ENCODE results near the gene CSNK2B.
"Not testable (repeated sequence)": the region's sequence is repeated elsewhere in the genome, so short reads cannot be mapped to it uniquely, and the experiment has no call there.

CSNK2B gene

GRCh38 chr6:31687860-31688693, 22.2 kb downstream of the CSNK2B start:
- DNase-seq (ENCODE audit: low spot score), result no peak

- peak; percentile 23 for DNase-seq (ENCODE audit: low spot score)
Measured at GRCh38 chr6:31689249-31690110, 23.6 kb downstream of the CSNK2B start.

- peak; percentile 27 for DNase-seq (ENCODE audit: low spot score)
Measured at GRCh38 chr6:31690231-31691077, 24.6 kb downstream of the CSNK2B start.

- no peak for DNase-seq (ENCODE audit: low spot score)
Measured at GRCh38 chr6:31691078-31691463, 25.2 kb downstream of the CSNK2B start.

- no peak for DNase-seq (ENCODE audit: low spot score)
Measured at GRCh38 chr6:31691564-31692108, 25.8 kb downstream of the CSNK2B start.

- no peak for DNase-seq (ENCODE audit: low spot score)
Measured at GRCh38 chr6:31692353-31692752, 26.5 kb downstream of the CSNK2B start.

GRCh38 chr6:31692886-31693285, 27.0 kb downstream of the CSNK2B start:
- DNase-seq (ENCODE audit: low spot score), result no peak

- DNase-seq (ENCODE audit: low spot score), result no peak
Measured at GRCh38 chr6:31693535-31693934, 27.7 kb downstream of the CSNK2B start.

GRCh38 chr6:31697555-31697954, 31.7 kb downstream of the CSNK2B start:
- DNase-seq (ENCODE audit: low spot score), result no peak

GRCh38 chr6:31700740-31701401, 35.0 kb downstream of the CSNK2B start:
- no peak for DNase-seq (ENCODE audit: low spot score)

GRCh38 chr6:31701666-31702404, 36.0 kb downstream of the CSNK2B start:
- peak; percentile 73 for DNase-seq (ENCODE audit: low spot score)

- DNase-seq (ENCODE audit: low spot score), result no peak
Measured at GRCh38 chr6:31702405-31702818, 36.5 kb downstream of the CSNK2B start.

GRCh38 chr6:31702819-31703716, 37.2 kb downstream of the CSNK2B start, which contains the start of gene ABHD16A:
Gene ABHD16A (minus strand): TSS chr6:31703324. CDS start chr6:31703281, 43 bp downstream.
- peak; percentile 96 for DNase-seq (ENCODE audit: low spot score)

GRCh38 chr6:31705931-31706330, 40.1 kb downstream of the CSNK2B start:
- no peak for DNase-seq (ENCODE audit: low spot score)

- DNase-seq (ENCODE audit: low spot score), result no peak
Measured at GRCh38 chr6:31706599-31706998, 40.7 kb downstream of the CSNK2B start, which contains the start of gene LY6G6F. Gene LY6G6F (plus strand): TSS chr6:31706866. CDS start chr6:31706907, 41 bp downstream.

GRCh38 chr6:31707701-31708100, 41.8 kb downstream of the CSNK2B start:
- no peak for DNase-seq (ENCODE audit: low spot score)

GRCh38 chr6:31708224-31708623, 42.3 kb downstream of the CSNK2B start:
- no peak for DNase-seq (ENCODE audit: low spot score)

- DNase-seq (ENCODE audit: low spot score), result not testable (repeated sequence)
Measured at GRCh38 chr6:31709157-31709556, 43.3 kb downstream of the CSNK2B start.

- DNase-seq (ENCODE audit: low spot score), result no peak
Measured at GRCh38 chr6:31710523-31711219, 44.8 kb downstream of the CSNK2B start.
